H9 (cell line): ENCODE data around the gene DPH1. TPM values are rescaled to one million over a fixed set of nuclear protein-coding genes. Genes with fewer than 3 reads are reported as not detected.

Experiments used
- DNase-seq: peaks from one replicate; pipeline ENCODE4 v3.0.0-alpha.2; 2017
- H2AFZ ChIP-seq: one replicate; pipeline ENCODE4 v1.6.1; 2013; ENCODE audit warnings: mild to moderate bottlenecking, low read length, control low read depth, moderate library complexity
- H2AK5ac ChIP-seq: 2 replicates; pipeline ENCODE4 v1.6.1; 2013; ENCODE audit warnings: low read length, control low read depth, mixed read lengths; ENCODE audit not compliant: insufficient read length
- H2BK120ac ChIP-seq: one replicate; pipeline ENCODE4 v1.6.1; 2013; ENCODE audit warnings: low read depth, mild to moderate bottlenecking, low read length, control low read depth, inconsistent platforms; ENCODE audit not compliant: poor library complexity, severe bottlenecking
- H2BK12ac ChIP-seq: 2 replicates; pipeline ENCODE4 v1.6.1; 2013; ENCODE audit warnings: low read length, control low read depth, mixed read lengths, low read depth; ENCODE audit not compliant: insufficient read length
- H2BK15ac ChIP-seq: 2 replicates; pipeline ENCODE4 v1.6.1; 2013; ENCODE audit warnings: low read depth, low read length, control low read depth
- H2BK20ac ChIP-seq: one replicate; pipeline ENCODE4 v1.6.1; 2013; ENCODE audit warnings: low read depth, mild to moderate bottlenecking, low read length, control low read depth, inconsistent platforms; ENCODE audit not compliant: poor library complexity, severe bottlenecking
- H2BK5ac ChIP-seq: 2 replicates; pipeline ENCODE4 v1.6.1; 2013; ENCODE audit warnings: low read length, control low read depth, mixed read lengths; ENCODE audit not compliant: insufficient read length
- H3K14ac ChIP-seq: 2 replicates; pipeline ENCODE4 v1.6.1; 2013; ENCODE audit warnings: low read length, control low read depth; ENCODE audit not compliant: insufficient read depth
- H3K18ac ChIP-seq: 2 replicates; pipeline ENCODE4 v1.6.1; 2013; ENCODE audit warnings: low read depth, mild to moderate bottlenecking, mixed read lengths, low read length, control low read depth; ENCODE audit not compliant: insufficient read length
- H3K23ac ChIP-seq: 2 replicates; pipeline ENCODE4 v1.6.1; 2013; ENCODE audit warnings: low read length, control low read depth, mixed read lengths, low read depth; ENCODE audit not compliant: insufficient read length
- H3K23me2 ChIP-seq: 2 replicates; pipeline ENCODE4 v1.6.1; 2013; ENCODE audit warnings: low read depth, mild to moderate bottlenecking, mixed read lengths, low read length, control low read depth; ENCODE audit not compliant: insufficient read length, poor library complexity, severe bottlenecking
- H3K27ac ChIP-seq: 2 replicates; pipeline ENCODE4 v1.5.1; 2013; ENCODE audit warnings: low read length, control low read depth, mixed read lengths, low read depth; ENCODE audit not compliant: insufficient read length
- H3K27me3 ChIP-seq: 2 replicates; pipeline ENCODE4 v1.6.1; 2013; ENCODE audit warnings: low read length, control low read depth, inconsistent platforms; ENCODE audit not compliant: insufficient read depth
- H3K4ac ChIP-seq: 2 replicates; pipeline ENCODE4 v1.6.1; 2013; ENCODE audit warnings: low read depth, mild to moderate bottlenecking, control low read depth, inconsistent platforms, low read length, moderate library complexity
- H3K4me1 ChIP-seq: 2 replicates; pipeline ENCODE4 v1.6.1; 2013; ENCODE audit warnings: low read length, control low read depth, inconsistent platforms; ENCODE audit not compliant: insufficient read depth
- H3K4me2 ChIP-seq: 2 replicates; pipeline ENCODE4 v1.6.1; 2013; ENCODE audit warnings: low read length, control low read depth, mixed read lengths; ENCODE audit not compliant: insufficient read length, insufficient read depth
- H3K56ac ChIP-seq: 2 replicates; pipeline ENCODE4 v1.6.1; 2013; ENCODE audit warnings: low read depth, mild to moderate bottlenecking, mixed read lengths, low read length, control low read depth; ENCODE audit not compliant: insufficient read length
- H3K79me1 ChIP-seq: 2 replicates; pipeline ENCODE4 v1.6.1; 2013; ENCODE audit warnings: low read depth, mild to moderate bottlenecking, moderate library complexity, low read length, control low read depth, inconsistent platforms; ENCODE audit not compliant: insufficient read depth, poor library complexity, severe bottlenecking
- H3K79me2 ChIP-seq: 2 replicates; pipeline ENCODE4 v1.6.1; 2013; ENCODE audit warnings: low read length, control low read depth, inconsistent platforms; ENCODE audit not compliant: insufficient read depth
- H3K9ac ChIP-seq: 2 replicates; pipeline ENCODE4 v1.6.1; 2013; ENCODE audit warnings: low read length, control low read depth, mixed read lengths; ENCODE audit not compliant: insufficient read length; ENCODE audit errors: extremely low read depth
- H3K9me3 ChIP-seq: one replicate; pipeline ENCODE4 v1.6.1; 2013; ENCODE audit warnings: low read depth, low read length, inconsistent platforms; ENCODE audit not compliant: control insufficient read depth
- H3T11ph ChIP-seq: one replicate; pipeline ENCODE4 v1.6.1; 2013; ENCODE audit warnings: mild to moderate bottlenecking, low read length, control low read depth, inconsistent platforms
- H4K20me1 ChIP-seq: one replicate; pipeline ENCODE4 v1.6.1; 2013; ENCODE audit not compliant: control insufficient read depth, insufficient read length, insufficient read depth
- H4K5ac ChIP-seq: 2 replicates; pipeline ENCODE4 v1.6.1; 2013; ENCODE audit warnings: low read depth, mild to moderate bottlenecking, mixed read lengths, low read length, control low read depth; ENCODE audit not compliant: insufficient read length
- H4K8ac ChIP-seq: replicated peaks from 2 replicates; pipeline ENCODE4 v1.6.1; 2013; ENCODE audit warnings: low read length, control low read depth, mixed read lengths, low read depth; ENCODE audit not compliant: insufficient read length
- H4K91ac ChIP-seq: 2 replicates; pipeline ENCODE4 v1.6.1; 2013; ENCODE audit warnings: low read depth, mild to moderate bottlenecking, moderate library complexity, mixed read lengths, low read length, control low read depth; ENCODE audit not compliant: insufficient read length
- H3K27ac Mint-ChIP-seq, 3 experiments: 2 replicates in 2 of 3; 3 replicates in 1 of 3; pipeline ENCODE4 v1.8.0; 2020 to 2021; ENCODE audit warnings: mixed read lengths in 3 of 3, mild to moderate bottlenecking in 1 of 3, moderate library complexity in 1 of 3
- H3K27me3 Mint-ChIP-seq: 2 replicates; pipeline ENCODE4 v1.8.0; 2021; ENCODE audit warnings: low read depth, mild to moderate bottlenecking, moderate library complexity, mixed read lengths
- H3K36me3 Mint-ChIP-seq, 3 experiments: 2 replicates in 2 of 3; 3 replicates in 1 of 3; pipeline ENCODE4 v1.8.0; 2020 to 2021; ENCODE audit warnings: low read depth in 3 of 3, mixed read lengths in 3 of 3; ENCODE audit not compliant: insufficient read depth in 1 of 3
- H3K4me1 Mint-ChIP-seq, 2 experiments: 2 replicates each; pipeline ENCODE4 v1.8.0; 2020; ENCODE audit warnings: mixed read lengths in 2 of 2
- H3K4me3 Mint-ChIP-seq, 2 experiments: 2 replicates in 1 of 2; 3 replicates in 1 of 2; pipeline ENCODE4 v1.8.0; 2020 to 2021; ENCODE audit warnings: mild to moderate bottlenecking in 2 of 2, mixed read lengths in 2 of 2, moderate library complexity in 1 of 2
- H3K9me3 Mint-ChIP-seq, 2 experiments: 2 replicates in 1 of 2; 3 replicates in 1 of 2; pipeline ENCODE4 v1.8.0; 2020; ENCODE audit warnings: mild to moderate bottlenecking in 2 of 2, mixed read lengths in 2 of 2, moderate library complexity in 1 of 2
- CTCF ChIP-seq: fragments of 200-600 bp; sonication (generic); conservative IDR thresholded peaks from 3 replicates; pipeline ENCODE4 v1.8.0; 2021; ENCODE audit warnings: antibody characterized with exemption, mild to moderate bottlenecking
- WGBS: extraction: QIAGEN DNeasy Blood & Tissue Kit; methylation state at CpG from one replicate; pipeline ENCODE4 v1.1.7; 2013; ENCODE audit warnings: missing lambda C conversion rate, low lambda C conversion rate, mixed read lengths; ENCODE audit not compliant: insufficient read length; ENCODE audit errors: extremely low coverage; 5-methylcytosine and 5-hydroxymethylcytosine counted together
- total RNA-seq: library from RNA; stranded (reverse); gene quantifications from 2 replicates; pipeline ENCODE4 v1.2.1, GENCODE V29; 2021

Gene DPH1
- total RNA-seq, 1 experiment from 2014 or later = 27.5 TPM

- Histone ChIP-seq H3K9ac (no peak overlapping the region), H2AK5ac (no peak overlapping the region), H4K5ac (no peak overlapping the region), H3K4me2 (no peak overlapping the region), H2BK5ac (no peak overlapping the region), H2BK15ac (no peak overlapping the region), H4K91ac (no peak overlapping the region), H3K27me3 (no peaks in the 10 kb centered on the region), H3T11ph (no peak overlapping the region), H2BK120ac (no peak overlapping the region), H3K79me1 (no peaks in the 10 kb centered on the region), H3K4ac (no peak overlapping the region), H3K23me2 (no peaks in the 10 kb centered on the region), H4K8ac (no peak overlapping the region), H3K14ac (no peak overlapping the region), H4K20me1 (no peaks in the 10 kb centered on the region), H2BK12ac (no peak overlapping the region), H3K27ac (no peak overlapping the region), H2BK20ac (no peak overlapping the region), H3K56ac (no peak overlapping the region), H3K9me3 (no peaks in the 10 kb centered on the region), H2AFZ (no peak overlapping the region), H3K79me2 (no peaks in the 10 kb centered on the region), H3K4me1 (no peaks in the 10 kb centered on the region), H3K18ac (no peak overlapping the region), H3K23ac (no peak overlapping the region)
- WGBS = no CpG with 5 or more reads among the region's 13 CpGs
- TF ChIP-seq CTCF = no peak
- peak; percentile 23 for DNase-seq
- no peaks in the 10 kb centered on the region for H3K9me3 Mint-ChIP-seq
- peak overlapping the region in 2 of 3 experiments; percentile 5; a peak in 1 of 7 replicates for H3K27ac Mint-ChIP-seq
- H3K4me1 Mint-ChIP-seq = peaks cover 10 to 11% of the 10 kb centered on the region in 2 experiments
- no peaks in the 10 kb centered on the region; the same call in 1 of the 2 replicates for H3K27me3 Mint-ChIP-seq
- no peak overlapping the region for H3K4me3 Mint-ChIP-seq
- peaks cover 0 to 26% (median 10%) of the 10 kb centered on the region in 3 experiments; a peak in 4 of 7 replicates for H3K36me3 Mint-ChIP-seq
These were observed 55.1 kb downstream of the DPH1 start for GRCh38 chr17:2084766-2085647.
